ENCODE data around the gene IL22. TPM values are rescaled to one million over a fixed set of nuclear protein-coding genes. Genes with fewer than 3 reads are reported as not detected.

IL22 gene
- total RNA-seq, 1 experiment from 2014 or later: not detected

DNA sequence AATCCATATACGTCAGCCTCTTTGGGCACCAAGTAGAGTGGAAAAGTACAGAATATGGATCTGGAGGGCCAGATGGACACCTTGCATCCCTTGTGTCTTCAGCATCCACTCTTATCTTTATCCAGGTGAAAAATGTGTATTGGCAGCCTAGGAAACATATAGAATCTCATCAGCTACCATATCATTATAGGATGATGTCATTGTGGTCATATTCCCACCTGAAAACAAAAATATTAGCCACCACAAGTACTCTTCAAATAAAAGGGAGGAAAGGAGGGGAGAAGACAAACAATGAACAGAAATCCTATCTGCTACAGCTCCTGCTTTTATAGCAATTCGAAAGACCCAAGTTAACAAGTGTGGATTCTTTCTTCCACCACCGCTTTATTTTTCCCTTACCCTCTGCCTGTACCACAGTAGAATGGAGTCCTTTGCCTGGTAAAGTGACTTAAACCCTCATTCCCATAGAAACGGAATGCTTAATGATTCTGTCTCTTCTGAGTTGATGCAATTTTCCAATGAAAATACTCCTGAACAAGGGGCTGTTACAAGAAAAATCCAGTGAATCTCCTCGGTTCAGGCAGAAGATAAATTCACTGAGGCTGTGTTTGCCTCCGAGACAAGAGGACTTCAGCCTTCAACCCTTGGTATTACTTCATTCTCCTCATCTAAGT, 14.0 kb downstream of the IL22 start:
- Histone ChIP-seq H3K9ac (ENCODE audit: low read length) (no peak overlapping the region), H3K9me2 (ENCODE audit: insufficient read depth) (no peaks in the 10 kb centered on the region), H3K4me3 (replicated peaks in 1 of 2; ENCODE audit: low read depth in 1 of 2, low read length in 2 of 2) (no peak overlapping the region), H3K9me3 (ENCODE audit: control insufficient read depth in 1 of 2, insufficient read depth in 1 of 2, low read depth in 1 of 2, low read length in 2 of 2) (no peaks in the 10 kb centered on the region), H3K4me1 (ENCODE audit: control insufficient read depth in 1 of 2, insufficient read depth in 2 of 2, low read length in 2 of 2) (peaks cover 0 to 4% of the 10 kb centered on the region in 2 experiments; a peak in 1 of 4 replicates), H3K36me3 (ENCODE audit: control insufficient read depth in 1 of 2, insufficient read depth in 2 of 2, low read length in 2 of 2) (no peaks in the 10 kb centered on the region), H4K20me1 (ENCODE audit: insufficient read depth) (no peaks in the 10 kb centered on the region), H3K27me3 (ENCODE audit: insufficient read depth, low read length) (no peaks in the 10 kb centered on the region), H3K27ac (ENCODE audit: low read depth, low read length) (no peak overlapping the region), H3K4me2 (ENCODE audit: low read length) (no peak overlapping the region), H2AFZ (ENCODE audit: low read depth, low read length, poor library complexity, severe bottlenecking) (no peak overlapping the region), H3K79me2 (ENCODE audit: insufficient read depth, low read length) (no peaks in the 10 kb centered on the region)
- TF ChIP-seq EGR1 (IDR thresholded peaks at IDR 0.05; ENCODE audit: low read depth): no peak
- no peak for TF ChIP-seq SIN3A (IDR thresholded peaks at IDR 0.05; ENCODE audit: low read depth)
- no peak for TF ChIP-seq POLR2AphosphoS5 (IDR thresholded peaks at IDR 0.05; ENCODE audit: low read depth, low read length)
- no peak for TF ChIP-seq FOSL1 (IDR thresholded peaks at IDR 0.05; ENCODE audit: low read depth)
- no peak for TF ChIP-seq POLR2A (IDR thresholded peaks at IDR 0.05; ENCODE audit: borderline replicate concordance, extremely low read depth, insufficient read depth, insufficient read length)
- TF ChIP-seq ELF1 (IDR thresholded peaks at IDR 0.05; ENCODE audit: borderline replicate concordance, low read depth): no peak
- no peak for DNase-seq (ENCODE audit: low read depth, low spot score)
- intact Hi-C loops (cut with micrococcal nuclease): no loop called here
- ChIA-PET CTCF (no interaction called here), RAD21 (ENCODE audit: low non-redundant PET in 1 of 2, low total read pairs in 2 of 2, uncharacterized antibody in 2 of 2, unreplicated experiment in 2 of 2) (no interaction called here), POLR2A (no interaction called here)
- BruUV-seq (replicated peaks): no TSS peak
- ATAC-seq: no peak

DNA sequence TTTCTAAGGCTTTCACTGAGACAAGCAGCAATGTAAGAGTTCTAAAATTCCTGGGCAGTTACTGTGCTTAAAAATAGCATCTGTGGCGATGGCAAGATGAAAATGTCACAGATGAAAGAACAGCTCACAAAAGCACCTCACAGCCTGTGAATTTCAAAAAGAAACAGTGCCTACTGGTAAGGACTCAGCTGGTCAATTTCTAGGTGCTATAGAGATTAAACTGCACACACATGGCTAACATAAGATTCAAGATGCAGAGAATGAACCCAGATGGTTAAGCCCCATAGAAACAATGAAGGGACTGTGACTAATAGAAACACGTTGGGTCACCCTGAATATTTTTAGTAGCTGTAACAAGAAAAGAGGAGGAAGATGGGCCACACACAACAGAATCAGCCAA, 15.8 kb downstream of the IL22 start:
- H3K4me2 ChIP-seq (ENCODE audit: low read length): no peak overlapping the region
- H3K27me3 ChIP-seq (ENCODE audit: insufficient read depth, low read length): no peaks in the 10 kb centered on the region
- no peak for ATAC-seq
- H3K79me2 ChIP-seq (ENCODE audit: insufficient read depth, low read length): no peaks in the 10 kb centered on the region
- no peaks in the 10 kb centered on the region for H3K9me3 ChIP-seq (ENCODE audit: control insufficient read depth in 1 of 2, insufficient read depth in 1 of 2, low read depth in 1 of 2, low read length in 2 of 2)
- TF ChIP-seq ZNF274 (IDR thresholded peaks at IDR 0.05; ENCODE audit: low read depth, low read length) (no peak), CBX3 (IDR thresholded peaks at IDR 0.05; ENCODE audit: low read depth) (no peak), CEBPB (IDR thresholded peaks at IDR 0.05; ENCODE audit: low read depth) (no peak), ELF1 (IDR thresholded peaks at IDR 0.05; ENCODE audit: borderline replicate concordance, low read depth) (no peak), FOSL1 (IDR thresholded peaks at IDR 0.05; ENCODE audit: low read depth) (no peak), EZH2 (IDR thresholded peaks at IDR 0.05) (no peak), POLR2A (IDR thresholded peaks at IDR 0.05; ENCODE audit: borderline replicate concordance, extremely low read depth, insufficient read depth, insufficient read length) (no peak), JUND (IDR thresholded peaks at IDR 0.05) (no peak), ZFX (IDR thresholded peaks at IDR 0.05) (no peak)
- TF ChIP-seq, protein P1, sequence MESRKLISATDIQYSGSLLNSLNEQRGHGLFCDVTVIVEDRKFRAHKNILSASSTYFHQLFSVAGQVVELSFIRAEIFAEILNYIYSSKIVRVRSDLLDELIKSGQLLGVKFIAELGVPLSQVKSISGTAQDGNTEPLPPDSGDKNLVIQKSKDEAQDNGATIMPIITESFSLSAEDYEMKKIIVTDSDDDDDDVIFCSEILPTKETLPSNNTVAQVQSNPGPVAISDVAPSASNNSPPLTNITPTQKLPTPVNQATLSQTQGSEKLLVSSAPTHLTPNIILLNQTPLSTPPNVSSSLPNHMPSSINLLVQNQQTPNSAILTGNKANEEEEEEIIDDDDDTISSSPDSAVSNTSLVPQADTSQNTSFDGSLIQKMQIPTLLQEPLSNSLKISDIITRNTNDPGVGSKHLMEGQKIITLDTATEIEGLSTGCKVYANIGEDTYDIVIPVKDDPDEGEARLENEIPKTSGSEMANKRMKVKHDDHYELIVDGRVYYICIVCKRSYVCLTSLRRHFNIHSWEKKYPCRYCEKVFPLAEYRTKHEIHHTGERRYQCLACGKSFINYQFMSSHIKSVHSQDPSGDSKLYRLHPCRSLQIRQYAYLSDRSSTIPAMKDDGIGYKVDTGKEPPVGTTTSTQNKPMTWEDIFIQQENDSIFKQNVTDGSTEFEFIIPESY (IDR thresholded peaks at IDR 0.05; ENCODE audit: extremely low read depth, insufficient replicate concordance, low read length): no peak
- no TSS peak for BruUV-seq (replicated peaks)
- POLR2A ChIA-PET: no interaction called here
- H2AFZ ChIP-seq (ENCODE audit: low read depth, low read length, poor library complexity, severe bottlenecking): no peak overlapping the region
- intact Hi-C loops (cut with micrococcal nuclease): no loop called here
- CTCF ChIA-PET: no interaction called here
- no peak for DNase-seq (ENCODE audit: low read depth, low spot score)
- H3K4me1 ChIP-seq (ENCODE audit: control insufficient read depth in 1 of 2, insufficient read depth in 2 of 2, low read length in 2 of 2): peaks cover 0 to 4% of the 10 kb centered on the region in 2 experiments; a peak in 1 of 4 replicates
- RAD21 ChIA-PET (ENCODE audit: low non-redundant PET in 1 of 2, low total read pairs in 2 of 2, uncharacterized antibody in 2 of 2, unreplicated experiment in 2 of 2): no interaction called here
- no peak overlapping the region for H3K9ac ChIP-seq (ENCODE audit: low read length)
- H4K20me1 ChIP-seq (ENCODE audit: insufficient read depth): no peaks in the 10 kb centered on the region
- H3K4me3 ChIP-seq (replicated peaks in 1 of 2; ENCODE audit: low read depth in 1 of 2, low read length in 2 of 2): no peak overlapping the region
- H3K27ac ChIP-seq (ENCODE audit: low read depth, low read length): no peak overlapping the region
- H3K36me3 ChIP-seq (ENCODE audit: control insufficient read depth in 1 of 2, insufficient read depth in 2 of 2, low read length in 2 of 2): no peaks in the 10 kb centered on the region
- H3K9me2 ChIP-seq (ENCODE audit: insufficient read depth): no peaks in the 10 kb centered on the region
